HG02840 (cell line): Measurements from ENCODE around the gene LAMA2.

Experiments
- ATAC-seq: cut with Tn5 transposase; IDR thresholded peaks from one replicate; pipeline ENCODE4 v1.9.1; 2021; ENCODE audit warnings: mild to moderate bottlenecking, moderate library complexity, moderate number of reproducible peaks; ENCODE audit not compliant: unreplicated experiment, low FRiP score

LAMA2 gene

DNA sequence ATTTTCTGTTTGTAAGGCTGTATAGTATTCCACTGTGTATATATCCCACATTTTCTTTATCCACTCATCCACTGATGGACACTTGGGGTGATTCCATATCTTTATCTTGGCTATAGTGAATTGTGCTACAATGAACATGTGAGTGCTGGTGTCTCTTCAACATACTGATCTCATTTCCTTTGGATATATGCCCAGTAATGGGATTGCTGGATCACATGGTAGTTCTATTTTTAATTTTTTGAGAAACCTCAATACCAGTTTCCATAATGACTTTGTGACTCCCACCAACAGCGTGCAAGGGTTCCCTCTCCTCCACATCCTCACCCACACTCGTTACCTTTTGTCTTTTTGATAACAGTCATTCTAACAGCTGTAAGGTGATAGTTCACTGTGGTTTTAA, 661.0 kb downstream of the LAMA2 start:
- ATAC-seq = no peak

DNA sequence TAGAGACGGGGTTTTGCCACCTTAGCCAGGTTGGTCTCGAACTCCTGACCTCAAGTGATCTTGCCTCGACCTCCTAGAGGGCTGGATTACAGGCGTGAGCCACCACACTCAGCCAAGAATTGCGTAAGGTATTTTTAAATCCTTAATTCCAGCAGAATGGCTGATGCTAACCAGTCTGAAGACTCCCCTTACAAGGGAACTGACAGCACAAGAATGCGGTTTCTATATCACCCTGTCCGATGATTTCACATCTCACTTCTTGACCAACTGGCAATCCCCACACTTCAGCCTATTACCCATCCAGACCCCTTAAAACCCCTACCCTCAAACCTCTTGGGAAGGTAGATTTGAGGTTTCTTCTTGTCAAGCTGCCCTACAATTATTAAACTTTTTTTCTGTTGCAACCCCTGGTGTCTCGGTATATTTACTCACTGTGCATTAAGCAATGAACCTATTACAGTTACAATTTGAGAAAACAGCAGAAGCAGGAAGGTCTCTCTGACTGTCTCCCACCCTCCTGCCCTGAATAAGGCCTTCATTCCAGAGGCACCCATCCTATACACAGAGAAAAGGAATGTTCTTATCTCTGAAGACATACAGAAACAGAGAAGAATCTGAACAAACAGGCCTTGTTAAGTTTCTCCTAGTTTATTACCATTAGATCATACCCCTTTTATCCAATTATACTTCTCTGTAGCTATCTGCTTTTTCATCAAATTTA, 662.1 kb downstream of the LAMA2 start:
- no peak for ATAC-seq

DNA sequence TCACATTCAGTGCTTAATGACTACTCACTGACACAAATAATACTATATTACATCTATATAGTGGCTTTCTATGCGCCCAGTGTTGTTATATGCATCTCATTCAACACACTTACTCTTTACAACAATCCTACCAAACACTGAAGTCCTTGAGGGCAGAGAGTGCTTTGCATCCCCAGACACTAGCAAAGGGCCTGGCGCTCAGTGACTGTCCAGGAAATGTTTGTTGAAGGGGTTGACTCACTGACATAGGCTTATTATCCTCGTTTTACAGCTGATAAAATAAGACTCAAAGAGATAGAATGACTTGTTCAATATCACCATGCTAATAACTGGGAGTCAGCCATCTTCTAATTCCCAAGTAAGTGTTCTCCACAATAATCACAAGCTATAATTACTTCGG, 663.8 kb downstream of the LAMA2 start:
- ATAC-seq = no peak

DNA sequence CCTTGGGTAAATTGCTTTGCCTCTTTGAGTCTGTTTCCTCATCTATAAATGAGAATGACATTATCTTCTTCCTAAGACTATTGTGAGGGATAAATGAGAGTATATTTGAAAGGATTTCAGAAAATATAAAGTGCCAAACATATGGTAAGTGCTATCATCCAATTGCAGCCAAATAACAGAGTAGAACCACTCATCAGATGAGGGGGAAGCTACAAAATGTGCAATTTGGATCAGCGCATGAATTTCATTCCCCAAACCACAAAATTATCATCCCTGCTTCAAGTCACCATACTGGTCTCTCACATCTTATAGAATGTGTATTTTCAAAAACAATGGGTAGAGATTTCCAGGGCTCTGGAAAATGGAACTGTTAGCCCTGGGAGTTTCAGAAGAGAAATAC, 668.5 kb downstream of the LAMA2 start:
- no peak for ATAC-seq

DNA sequence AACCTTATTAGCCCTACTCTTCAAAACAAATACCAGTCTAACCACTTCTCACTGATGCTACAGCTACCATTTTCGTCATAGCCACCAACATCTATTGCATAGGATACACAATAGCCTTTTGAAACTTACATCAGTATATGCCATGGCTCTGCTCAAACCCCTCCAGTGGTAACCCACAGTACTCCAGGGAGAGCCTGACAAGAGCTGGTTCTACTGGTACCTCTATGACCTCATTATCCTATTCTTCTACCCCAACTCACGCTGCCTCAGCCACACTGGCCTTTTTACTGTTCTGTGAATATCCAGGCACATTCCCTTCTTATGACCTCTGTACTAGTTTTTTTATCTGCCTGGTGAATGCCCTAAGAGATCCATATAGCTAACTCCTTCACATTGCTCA, 669.5 kb downstream of the LAMA2 start:
- ATAC-seq = no peak

DNA sequence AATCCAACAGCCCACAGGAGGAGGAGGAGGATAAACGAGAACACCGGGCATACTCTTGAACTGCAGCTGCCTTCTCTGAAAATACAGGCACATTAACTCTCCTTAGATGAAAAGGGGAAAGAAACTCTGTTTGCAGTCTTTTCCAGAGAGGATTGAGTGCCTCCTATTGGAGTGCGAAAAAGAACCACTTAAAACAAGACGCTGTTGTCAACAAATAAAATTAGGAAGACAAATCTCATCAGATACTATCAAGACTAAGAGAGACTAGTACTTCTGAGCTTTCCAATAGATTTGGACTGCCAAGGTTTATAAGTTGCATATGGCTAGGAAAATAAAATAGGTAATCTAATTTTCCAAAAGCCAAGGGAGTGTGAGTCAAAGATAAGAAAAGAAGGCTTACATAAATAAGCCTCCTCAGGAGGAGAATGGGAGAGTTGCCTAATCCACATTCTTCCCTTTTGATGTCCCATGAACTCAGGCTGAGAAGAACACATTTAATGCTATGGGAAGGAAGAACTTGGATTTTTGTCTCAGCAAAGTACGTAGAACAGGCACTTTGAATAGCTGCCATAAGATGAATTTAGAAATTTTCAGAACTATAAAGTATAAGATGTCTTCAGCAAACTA, 672.4 kb downstream of the LAMA2 start:
- no peak for ATAC-seq

DNA sequence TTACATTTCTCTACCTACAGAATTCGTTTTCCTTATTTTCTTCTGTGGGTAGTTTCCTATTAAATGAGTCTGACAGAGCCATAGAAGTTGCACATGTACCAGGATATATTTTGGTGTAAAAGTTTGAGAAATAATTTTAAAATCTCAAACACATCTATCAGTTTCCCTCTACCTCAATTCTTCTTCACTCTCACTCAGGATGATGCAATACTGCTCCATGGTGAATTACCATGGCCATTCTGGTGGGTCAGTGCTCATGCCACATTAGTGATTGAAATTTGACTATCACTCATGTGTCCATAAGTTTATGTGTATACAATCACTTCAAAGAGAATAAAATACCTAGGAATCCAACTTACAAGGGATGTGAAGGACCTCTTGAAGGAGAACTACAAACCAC, 675.3 kb downstream of the LAMA2 start:
- ATAC-seq = no peak

DNA sequence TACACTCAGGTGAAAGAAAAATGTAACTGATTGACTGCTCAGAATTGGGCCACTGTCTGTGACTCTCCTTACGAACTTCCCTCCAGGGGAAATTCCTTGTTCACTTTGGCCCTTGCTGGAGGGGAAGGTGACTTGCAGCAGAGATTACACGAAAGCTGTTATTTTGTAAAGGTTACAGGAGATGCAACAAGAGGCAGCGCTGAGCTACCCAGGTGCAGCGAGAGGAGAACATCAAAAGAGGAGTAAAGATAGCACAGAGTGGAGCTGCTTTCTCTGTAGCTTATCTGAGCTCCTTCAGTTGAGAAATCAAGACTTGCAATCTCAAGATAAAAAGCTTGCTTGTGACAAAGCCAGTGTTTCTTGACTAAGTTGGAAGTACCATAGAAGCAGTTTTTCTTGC, 682.4 kb downstream of the LAMA2 start:
- ATAC-seq = no peak

DNA sequence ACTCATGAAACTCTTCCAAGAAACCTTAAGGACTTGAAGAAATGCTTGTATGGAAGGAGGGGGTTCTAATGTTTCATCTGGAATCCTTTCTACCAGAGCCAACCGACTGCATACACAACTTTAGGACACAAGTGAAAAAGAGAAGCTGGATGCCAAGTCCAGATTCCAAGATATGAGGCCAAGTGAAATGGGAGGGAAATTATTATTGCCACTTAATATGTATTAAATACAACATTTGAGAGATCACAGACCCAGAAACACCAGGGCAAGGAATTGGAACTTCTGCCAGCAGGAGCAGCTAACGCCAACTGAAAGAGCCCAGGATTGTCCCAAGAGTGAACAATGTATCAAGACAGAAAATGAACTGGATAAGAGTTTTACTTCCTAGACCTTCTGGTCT, 682.9 kb downstream of the LAMA2 start:
- ATAC-seq = no peak
